EH (cell line): ENCODE results near the gene GDI1.

Experiments
- DNase-seq: peaks from one replicate; pipeline ENCODE4 v3.0.0-alpha.2; 2015; ENCODE audit warnings: low read depth

The GDI1 gene

DNA sequence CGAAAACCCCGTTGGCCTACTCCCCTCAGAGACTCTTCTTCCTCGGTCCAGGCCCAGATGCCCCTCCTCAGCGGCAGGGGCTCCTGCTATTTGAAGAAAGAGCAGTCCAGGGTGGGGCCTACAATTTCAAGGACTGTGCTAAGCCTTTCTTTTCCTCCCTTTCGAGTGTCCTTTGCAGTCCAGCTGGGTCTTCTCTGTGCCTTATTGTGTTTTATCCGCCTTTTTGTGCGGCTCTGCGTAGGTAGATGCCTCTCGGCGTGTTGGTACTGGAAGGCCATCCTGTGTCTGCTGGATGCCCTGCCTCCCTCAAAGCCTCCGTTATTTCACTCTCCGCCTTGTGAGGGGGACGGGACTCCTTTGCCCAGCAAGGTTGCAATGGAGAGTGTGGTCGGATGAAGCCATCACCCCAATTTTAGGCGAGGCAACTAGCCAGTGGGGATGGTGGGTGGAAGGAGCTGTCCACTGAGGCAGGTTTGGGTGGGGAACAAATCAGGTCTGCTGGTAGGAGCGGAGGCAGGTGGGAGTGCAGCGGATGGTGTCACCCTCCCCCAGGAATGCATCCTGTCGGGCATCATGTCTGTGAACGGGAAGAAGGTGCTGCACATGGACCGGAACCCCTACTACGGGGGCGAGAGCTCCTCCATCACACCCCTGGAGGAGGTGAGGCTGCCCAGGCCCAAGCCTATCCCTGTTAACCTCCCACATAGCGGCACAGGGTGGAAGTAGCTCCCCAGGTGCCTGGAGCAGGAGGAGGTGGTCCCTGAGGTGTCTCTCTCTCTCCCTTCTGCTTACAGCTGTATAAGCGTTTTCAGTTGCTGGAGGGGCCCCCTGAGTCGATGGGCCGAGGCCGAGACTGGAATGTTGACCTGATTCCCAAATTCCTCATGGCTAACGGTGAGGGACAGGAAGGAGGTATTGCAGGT, 1.3 kb downstream of the GDI1 start:
- no peak for DNase-seq

DNA sequence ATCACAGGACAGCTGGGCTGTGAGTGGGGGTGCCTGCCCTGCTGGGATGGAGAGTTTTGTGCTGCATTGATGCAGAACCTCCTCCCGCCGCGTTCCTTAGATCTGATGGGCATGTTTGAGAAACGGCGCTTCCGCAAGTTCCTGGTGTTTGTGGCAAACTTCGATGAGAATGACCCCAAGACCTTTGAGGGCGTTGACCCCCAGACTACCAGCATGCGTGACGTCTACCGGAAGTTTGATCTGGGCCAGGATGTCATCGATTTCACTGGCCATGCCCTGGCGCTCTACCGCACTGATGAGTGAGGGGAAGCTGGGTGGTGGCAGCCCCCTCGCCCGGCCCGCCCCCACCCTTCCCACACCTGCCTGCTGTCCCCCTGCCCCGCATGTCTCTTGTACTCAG, 2.9 kb downstream of the GDI1 start:
- no peak for DNase-seq

DNA sequence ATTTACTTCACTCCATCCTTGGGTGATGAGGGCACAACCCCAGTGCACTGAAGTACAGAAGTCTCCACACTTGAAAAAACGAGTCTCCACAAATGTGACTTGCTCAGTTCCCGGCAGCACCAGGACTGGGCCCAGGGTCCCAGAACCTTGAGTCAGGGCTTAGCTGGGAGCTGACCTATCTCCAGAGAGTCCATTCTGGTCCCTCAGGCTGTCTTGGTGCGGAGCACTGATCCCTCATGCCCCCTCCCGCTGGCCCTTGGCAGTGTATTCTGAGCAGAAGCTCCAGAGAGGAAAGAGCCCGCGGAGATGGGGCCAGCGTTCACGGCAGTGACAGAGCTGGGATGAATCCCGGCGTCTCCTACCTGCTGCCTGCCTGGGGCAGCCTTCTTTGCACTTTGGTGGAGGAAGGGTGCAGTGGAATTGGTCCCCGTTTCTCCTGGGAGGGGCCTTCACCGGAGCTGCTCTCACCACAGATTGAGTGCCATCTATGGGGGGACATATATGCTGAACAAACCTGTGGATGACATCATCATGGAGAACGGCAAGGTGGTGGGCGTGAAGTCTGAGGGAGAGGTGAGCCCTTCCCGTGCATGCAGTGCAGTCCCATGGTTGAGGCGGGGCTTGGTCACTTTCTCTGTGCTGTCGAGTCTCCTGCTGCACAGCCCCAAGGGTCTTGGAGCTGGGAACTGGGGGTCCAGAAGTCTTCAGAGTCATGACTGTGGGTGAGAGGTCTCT, 3.8 kb downstream of the GDI1 start:
- DNase-seq, result no peak

DNA sequence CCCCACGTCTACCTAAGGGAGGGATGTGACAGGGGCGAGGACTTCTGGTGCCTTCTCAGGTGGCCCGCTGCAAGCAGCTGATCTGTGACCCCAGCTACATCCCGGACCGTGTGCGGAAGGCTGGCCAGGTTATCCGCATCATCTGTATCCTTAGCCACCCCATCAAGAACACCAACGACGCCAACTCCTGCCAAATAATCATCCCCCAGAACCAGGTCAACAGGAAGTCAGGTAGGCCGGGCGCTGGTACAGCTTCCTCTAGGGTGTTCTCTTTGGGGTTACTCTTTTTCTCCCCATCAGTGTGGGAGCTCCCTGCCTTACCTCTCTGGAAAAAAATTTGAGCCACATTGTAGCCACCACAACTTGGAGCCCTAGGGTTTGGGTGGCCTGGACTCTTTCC, 4.6 kb downstream of the GDI1 start:
- DNase-seq, result no peak

DNA sequence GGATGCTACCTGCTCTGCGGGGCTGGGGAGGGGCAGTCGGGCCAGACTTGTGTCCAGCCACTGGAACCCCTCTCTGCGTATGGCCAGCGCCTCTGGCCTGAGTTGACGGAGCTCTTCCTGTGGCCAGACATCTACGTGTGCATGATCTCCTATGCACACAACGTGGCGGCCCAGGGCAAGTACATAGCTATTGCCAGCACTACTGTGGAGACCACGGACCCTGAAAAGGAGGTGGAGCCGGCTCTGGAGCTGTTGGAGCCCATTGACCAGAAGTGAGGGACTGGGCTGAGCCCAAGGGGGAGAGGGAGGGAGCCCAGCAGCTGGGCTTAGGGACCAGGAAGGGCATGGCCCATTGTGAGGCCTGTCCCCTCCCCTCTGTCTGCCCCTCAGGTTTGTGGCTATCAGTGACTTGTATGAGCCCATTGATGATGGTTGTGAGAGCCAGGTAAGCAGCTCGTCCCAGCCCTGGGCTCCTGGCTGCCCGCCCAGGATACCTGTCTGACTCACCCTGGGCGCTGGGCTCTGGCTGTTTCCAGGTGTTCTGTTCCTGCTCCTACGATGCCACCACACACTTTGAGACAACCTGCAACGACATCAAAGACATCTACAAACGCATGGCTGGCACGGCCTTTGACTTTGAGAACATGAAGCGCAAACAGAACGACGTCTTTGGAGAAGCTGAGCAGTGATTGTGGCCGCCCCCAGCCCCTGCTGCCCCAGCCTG, 5.2 kb downstream of the GDI1 start:
- no peak for DNase-seq

DNA sequence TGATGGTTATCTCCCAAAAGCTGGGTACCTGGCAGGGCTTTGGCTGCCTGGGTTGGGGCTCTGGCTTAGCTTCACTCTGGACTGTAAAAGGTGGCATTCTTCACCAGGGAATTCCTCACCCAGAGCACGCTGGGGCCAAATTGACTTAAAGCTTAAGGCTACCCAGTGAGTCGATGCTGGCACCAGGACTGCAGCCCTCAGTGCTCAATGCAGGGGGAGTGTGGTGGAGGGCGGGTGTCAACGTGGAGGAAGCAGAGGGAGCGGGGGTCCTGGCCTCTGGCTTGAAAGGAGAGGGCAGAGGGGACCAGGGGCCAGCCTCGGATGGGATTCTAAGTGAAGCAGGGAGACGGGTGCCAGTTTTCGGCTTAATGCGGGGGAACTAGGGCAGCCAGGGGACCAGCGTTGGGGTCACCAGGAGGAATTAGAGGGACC, 6.5 kb downstream of the GDI1 start:
- DNase-seq, result peak; percentile 18

DNA sequence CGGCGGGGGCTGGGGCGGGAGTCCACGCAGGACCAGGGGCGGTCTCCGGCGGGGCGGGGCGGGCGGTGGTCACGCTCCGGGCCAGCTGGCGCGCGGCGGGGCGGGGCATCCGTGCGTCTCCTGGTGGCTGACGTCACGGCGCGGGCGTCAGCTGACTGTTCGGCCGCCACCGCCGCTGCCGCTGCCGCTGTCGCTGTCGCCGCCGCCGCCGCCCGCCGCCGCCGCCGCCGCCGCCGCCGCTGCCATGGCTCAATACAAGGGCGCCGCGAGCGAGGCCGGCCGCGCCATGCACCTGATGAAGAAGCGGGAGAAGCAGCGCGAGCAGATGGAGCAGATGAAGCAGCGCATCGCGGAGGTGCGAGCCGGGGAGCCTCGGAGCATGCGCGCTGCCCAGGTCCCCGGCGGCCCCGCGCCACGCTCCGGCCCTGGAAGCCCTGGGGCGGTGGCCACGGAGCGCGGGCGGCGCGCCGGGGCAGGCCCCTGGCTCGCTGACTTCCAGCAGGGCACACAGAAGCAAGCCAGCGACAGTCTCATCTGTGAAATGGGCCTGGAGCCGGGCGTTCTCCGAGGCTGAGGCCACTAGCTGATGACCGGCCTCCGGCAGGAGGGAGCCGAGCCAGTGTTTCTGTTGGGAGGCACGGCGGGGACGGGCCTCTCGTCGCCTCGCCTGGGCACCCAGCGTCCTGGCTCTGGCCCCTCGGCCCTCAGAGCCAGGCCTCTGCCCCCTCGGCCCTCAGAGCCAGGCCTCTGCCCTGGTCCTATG, 7.2 kb downstream of the GDI1 start, which contains the start of gene FAM50A:
Gene FAM50A (plus strand): TSS at position 150 of the 763 bp plus-strand sequence. CDS start 95 bp downstream, at position 245.
- peak; percentile 74 for DNase-seq

DNA sequence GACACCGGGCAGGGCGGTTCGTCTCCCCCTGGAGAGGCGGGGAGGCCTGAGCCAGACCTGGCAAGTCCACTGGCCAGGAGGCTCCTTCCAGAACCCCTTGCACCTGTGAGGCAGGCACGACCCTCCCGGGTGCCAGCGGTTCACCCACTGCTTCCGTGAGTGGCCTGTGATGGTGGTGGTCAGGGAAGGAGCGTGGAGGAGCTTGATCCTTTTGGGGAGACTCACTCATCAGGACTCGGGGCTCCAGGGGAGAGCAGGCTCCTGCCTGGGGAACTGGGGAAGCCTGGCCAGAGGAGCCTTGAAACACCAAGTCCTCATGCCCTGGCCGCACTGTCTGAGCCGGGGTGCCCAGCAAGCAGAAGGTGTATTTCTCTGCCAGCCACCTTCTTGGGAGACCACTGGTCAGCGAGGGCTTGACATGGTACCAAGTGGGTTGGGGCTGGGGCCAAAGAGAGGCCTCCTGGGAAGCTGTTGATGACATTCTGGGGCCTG, 7.8 kb downstream of the GDI1 start:
- no peak for DNase-seq

DNA sequence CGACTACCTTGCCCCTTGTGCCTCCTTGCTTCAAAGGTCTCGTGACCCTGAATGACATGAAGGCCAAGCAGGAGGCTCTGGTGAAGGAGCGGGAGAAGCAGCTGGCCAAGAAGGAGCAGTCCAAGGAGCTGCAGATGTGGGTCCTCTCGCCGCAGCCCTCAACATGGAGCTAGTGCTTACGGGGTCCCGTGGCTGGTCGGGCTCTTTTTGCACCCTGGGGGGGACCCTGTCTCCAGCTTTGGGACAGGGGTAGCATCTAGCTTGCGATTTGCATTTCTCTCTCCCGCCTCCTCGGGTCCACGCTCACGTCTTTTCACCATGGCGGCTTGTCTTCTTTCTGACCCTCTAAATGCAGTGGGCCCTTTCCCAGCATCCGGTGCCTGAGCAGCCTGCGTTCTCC, 8.8 kb downstream of the GDI1 start:
- DNase-seq, result no peak

DNA sequence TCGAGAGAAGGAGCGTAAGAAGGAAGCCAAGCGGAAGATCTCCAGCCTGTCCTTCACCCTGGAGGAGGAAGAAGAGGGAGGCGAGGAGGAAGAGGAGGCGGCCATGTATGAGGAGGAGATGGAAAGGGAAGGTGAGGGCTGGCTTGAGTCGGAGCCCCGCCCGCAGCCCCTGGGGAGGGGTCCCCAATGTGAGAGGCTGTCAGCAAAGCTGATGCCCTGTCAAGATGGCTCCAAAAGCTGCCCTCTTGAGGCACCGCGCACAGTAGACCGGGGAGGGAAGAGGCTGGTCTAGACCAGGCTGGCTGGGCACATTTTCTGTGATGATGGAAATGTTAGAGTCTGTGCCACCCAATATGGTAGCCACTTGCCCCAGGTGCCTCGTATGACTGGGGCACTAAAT, 9.5 kb downstream of the GDI1 start:
- DNase-seq, result no peak

DNA sequence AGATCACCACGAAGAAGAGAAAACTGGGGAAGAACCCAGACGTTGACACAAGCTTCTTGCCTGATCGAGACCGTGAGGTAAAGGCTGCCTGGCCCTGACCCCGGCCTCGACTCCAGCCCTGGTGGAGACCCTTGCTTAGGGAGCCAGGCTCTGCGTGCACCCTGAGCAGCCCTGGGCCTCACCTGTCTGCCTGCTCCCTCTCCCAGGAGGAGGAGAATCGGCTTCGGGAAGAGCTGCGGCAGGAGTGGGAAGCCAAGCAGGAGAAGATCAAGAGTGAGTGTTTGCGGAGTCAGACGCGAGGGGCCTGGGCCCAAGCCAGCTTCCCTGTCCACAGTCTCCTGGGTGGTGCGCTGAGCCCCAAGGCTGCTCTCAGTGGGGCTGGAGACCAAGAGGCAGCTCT, 11.5 kb downstream of the GDI1 start:
- DNase-seq, result no peak

DNA sequence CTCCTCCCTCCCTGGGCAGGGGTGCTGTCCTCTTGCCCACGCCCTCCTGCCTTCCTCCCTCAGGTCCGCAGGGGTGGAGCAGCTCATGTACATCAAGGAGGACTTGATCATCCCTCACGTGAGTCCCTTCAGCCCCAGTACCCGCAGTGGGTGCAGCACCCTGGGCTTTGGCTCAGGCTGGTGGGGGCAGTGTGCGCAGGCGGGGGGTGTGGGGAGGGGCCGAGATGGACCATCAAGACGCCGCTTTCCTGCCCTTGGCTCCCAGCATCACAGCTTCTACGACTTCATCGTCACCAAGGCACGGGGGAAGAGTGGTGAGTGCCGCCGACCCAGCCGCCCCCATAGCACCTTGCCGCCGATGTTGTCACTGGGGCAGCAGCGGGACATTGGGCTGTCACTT, 12.7 kb downstream of the GDI1 start:
- no peak for DNase-seq

DNA sequence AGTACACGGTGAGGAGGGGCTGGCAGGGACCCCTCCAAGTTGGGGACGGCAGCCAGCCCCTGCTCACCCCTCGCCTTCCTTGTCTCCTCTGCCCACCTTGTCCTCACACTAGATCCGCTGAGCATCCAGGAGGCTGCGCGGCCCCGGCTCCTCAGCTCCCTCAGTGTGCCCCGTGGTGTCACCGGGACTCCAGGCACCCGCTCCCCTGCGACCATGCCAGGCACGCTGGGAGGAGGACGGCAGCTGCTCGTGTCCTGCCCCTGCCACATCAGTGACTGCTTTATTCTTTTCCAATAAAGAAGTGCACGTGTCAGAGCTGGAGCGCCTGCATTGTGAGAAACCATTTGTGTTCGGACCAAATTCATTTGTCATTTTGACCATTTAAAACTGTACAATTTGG, 13.4 kb downstream of the GDI1 start:
- no peak for DNase-seq

DNA sequence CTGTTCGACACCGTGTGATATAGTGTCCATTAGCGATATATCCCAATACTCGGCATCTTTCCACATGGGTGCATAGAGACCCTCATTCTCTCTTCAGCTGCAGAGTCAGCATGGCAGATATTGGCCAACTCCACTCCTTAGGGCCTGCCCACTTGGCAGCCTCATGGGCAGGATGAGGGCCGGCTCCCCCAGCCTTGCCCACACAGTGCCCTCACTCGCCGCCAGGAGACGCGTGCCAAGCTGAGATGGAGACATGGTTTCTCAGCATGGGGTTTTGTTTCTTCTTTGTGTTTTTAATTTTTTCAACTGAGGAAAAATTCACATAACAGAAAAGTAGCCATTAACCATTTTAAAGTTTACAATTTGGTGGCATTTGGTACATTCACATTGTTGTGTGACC, 15.9 kb downstream of the GDI1 start:
- DNase-seq, result no peak

DNA sequence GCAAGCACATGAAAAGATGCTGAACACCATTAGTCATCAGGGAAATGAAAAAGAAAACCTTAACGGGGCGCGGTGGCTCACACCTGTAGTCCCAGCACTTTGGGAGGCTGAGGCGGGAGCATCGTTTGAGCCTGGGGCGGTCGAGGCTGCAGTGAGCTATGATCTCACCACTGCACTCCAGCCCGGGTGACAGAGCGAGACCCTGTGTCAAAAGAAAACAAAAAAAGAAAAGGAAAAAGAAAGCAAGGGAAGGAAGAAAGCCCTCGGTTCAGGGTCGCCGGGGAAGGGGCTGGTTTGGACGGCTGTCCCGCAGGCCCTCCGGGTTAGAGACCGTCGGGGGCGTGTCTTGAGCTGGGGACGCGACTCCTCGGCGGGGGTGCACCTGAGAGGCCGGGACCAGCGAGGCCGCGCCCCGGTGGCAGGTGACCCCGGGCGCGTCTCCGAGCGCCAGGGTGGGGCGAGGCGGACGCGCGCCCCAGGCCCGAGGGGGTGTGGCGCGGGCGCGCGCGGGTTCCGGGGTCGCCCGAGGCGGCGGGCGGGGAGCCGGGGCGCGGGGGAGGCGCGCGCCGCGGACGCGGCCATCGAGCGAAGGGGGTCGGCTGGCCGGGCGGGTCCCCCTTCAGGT, 20.6 kb downstream of the GDI1 start:
- peak; percentile 18 for DNase-seq

DNA sequence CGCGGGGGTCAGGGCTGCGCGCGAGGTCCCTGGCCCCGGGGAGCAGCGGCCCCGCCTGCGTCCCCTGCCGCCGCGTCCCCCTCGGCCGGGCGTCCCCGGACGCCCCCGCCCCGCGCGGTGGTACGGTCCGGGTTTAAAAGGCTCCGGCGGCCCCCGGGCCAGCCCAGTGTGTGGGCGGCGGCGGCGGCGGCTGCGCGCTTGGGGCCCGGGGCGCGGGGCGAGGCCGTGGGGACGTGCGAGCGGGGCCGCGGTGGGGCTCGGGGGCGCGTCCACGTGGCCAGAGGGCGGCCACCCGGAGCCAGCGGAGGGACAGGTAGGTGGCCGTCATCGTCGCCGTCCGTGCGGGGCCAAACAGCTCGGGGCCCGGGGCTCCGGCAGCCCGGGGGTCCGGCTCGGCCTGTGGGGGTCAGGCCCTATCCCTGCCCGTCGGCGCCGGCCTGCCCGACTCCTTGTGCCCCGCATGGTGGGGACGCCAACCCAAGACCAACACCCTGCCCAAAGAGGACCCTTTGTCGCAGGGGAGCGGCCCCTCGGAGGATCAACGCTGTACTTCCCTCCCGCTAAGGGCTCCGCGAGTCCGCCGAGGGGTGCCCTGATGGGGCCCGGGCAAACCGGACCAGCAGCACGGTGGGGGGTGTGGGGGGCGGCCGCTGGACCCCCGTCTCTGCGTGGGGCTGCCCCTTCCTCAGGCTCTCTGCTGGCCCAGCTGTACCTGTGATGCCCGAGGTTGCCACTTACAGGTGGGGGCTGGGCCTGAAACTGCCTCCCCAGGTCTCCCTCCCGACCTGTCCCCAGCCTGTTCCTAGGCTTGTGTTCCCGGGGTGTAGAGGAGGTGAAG, 21.4 kb downstream of the GDI1 start, which contains the start of gene PLXNA3:
Gene PLXNA3 (plus strand): TSS at position 166 of the 838 bp plus-strand sequence. CDS start 1,903 bp downstream, outside the sequence.
- DNase-seq, result peak; percentile 30

DNA sequence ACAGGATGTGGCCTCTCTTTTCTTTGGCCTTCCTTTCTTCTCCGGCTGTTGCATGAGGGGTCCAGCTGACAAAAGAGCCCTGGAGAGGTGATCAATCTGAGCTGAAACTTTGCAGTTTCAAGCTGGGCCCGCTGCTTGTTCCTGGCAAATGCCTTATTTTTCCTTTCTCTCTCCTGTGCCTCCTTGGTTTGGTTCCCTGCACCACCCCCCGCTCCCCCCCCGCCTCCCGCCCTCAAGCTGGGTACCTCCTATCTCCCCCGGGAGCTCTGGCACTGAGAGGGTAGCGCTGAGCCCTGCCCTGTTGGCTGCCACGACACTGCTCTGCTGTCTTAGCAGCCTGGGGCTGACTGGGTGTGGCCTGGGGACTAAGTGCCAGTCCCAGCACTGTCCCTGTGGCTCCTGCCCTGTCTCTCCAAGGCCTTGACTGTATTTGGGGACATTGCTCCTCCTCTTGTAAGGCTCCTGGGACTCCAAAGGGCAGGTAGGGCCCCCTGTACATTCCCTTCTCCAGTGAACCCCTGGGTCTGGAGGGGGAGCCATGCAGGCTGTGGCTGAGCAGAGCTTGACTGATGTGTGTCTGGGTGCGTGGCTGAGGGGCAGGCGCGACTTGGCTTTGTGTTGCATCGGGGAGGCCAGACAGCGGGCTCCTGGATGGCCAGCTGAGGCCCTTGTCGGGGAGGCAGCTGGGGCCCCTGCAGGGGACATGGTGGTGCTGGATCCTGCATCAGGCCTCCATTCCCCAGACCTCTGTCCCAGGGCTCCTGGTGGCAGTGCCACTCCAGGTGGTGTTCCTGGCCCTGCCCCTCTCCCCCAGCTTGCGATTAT, 22.2 kb downstream of the GDI1 start:
- DNase-seq, result peak; percentile 55

DNA sequence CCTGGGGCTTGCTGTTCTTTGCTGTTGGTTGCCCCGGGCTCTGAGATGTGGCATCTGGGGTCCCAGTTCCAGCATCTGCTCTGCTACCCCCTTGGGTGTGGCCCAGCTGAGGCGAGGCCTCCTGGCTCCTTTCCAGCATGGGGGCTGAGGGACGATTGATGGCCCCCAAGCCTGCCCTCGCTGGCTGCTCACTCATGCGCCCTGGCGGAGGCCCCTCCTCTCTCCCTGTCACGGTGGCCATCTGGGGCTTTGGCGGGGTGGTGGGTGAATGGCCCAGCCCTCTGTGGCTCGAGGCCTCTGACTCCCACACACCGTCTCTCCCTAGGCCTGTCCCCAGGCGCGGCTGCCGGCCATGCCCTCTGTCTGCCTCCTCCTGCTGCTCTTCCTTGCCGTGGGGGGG, 22.9 kb downstream of the GDI1 start:
- DNase-seq, result no peak

DNA sequence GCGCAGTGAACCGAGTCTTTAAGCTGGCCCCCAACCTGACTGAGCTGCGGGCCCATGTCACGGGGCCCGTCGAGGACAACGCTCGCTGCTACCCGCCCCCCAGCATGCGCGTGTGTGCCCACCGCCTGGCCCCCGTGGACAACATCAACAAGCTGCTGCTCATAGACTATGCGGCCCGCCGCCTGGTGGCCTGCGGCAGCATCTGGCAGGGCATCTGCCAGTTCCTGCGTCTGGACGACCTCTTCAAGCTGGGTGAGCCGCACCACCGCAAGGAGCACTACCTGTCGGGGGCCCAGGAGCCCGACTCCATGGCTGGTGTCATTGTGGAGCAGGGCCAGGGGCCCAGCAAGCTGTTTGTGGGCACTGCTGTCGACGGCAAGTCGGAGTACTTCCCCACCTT, 23.4 kb downstream of the GDI1 start:
- no peak for DNase-seq
